Thyroid gland (tissue), 4 donors: ENCODE data around the gene GRIN2A.

Experiments
- POLR2A ChIP-seq, 2 donors: fragments of 450-650 bp; IDR thresholded peaks; one replicate each; pipeline ENCODE4 v1.6.1; 2017; ENCODE audit warnings: antibody characterized with exemption in 2 of 2, mild to moderate bottlenecking in 2 of 2, moderate library complexity in 1 of 2
- TF ChIP-seq, protein P1 (sequence below), 6 experiments: fragments of 200-600 bp in 3 of 6; fragments of 450-650 bp in 3 of 6; sonication (generic) in 3 of 6; IDR thresholded peaks; one replicate each; pipeline ENCODE4 v1.5.1; 2016 to 2019; ENCODE audit warnings: antibody characterized with exemption in 6 of 6, mild to moderate bottlenecking in 2 of 6, inconsistent platforms in 1 of 6, moderate library complexity in 1 of 6

DNA sequence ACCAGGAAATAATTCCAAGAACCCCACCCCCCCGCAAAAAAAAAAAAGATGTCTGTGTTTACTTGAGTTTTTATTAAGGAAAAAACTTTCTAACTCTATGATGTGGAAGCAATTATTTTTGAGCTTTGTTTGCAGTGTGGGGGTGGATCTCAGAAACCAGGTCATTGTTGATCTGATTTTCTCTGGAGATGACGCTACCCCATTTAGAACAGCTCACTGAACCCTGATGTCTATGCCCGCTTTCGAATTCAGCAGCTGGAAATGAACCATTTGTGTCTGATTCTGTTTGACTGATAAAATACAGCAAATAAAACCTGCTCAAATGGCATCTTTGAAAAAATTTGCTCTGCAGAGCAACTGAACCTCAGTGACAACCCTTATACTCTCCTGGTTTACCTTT, 368.6 kb downstream of the GRIN2A start:
- TF ChIP-seq POLR2A (IDR thresholded peaks at IDR 0.05) = no peak
- TF ChIP-seq, protein P1, sequence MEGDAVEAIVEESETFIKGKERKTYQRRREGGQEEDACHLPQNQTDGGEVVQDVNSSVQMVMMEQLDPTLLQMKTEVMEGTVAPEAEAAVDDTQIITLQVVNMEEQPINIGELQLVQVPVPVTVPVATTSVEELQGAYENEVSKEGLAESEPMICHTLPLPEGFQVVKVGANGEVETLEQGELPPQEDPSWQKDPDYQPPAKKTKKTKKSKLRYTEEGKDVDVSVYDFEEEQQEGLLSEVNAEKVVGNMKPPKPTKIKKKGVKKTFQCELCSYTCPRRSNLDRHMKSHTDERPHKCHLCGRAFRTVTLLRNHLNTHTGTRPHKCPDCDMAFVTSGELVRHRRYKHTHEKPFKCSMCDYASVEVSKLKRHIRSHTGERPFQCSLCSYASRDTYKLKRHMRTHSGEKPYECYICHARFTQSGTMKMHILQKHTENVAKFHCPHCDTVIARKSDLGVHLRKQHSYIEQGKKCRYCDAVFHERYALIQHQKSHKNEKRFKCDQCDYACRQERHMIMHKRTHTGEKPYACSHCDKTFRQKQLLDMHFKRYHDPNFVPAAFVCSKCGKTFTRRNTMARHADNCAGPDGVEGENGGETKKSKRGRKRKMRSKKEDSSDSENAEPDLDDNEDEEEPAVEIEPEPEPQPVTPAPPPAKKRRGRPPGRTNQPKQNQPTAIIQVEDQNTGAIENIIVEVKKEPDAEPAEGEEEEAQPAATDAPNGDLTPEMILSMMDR (IDR thresholded peaks at IDR 0.05) = no peak
